AG04450 (cell line): ENCODE measurements around the gene FRMD4B. TPM values are rescaled to one million over a fixed set of nuclear protein-coding genes. Genes with fewer than 3 reads are reported as not detected.
"Not testable (repeated sequence)": the region's sequence is repeated elsewhere in the genome, so short reads cannot be mapped to it uniquely, and the experiment has no call there.

Experiments
- CTCF ChIA-PET: fragments of 300-600, 350-600 bp; formaldehyde crosslinking; extraction: SDS; loops from one replicate; lab custom pipeline; 2022; ENCODE audit warnings: antibody characterized with exemption, inconsistent platforms; lab: Charles Lee
- POLR2A ChIA-PET: fragments of 350-600 bp; formaldehyde crosslinking; extraction: SDS; loops from one replicate; lab custom pipeline; 2021; ENCODE audit warnings: antibody characterized with exemption, inconsistent platforms; lab: Yijun Ruan, JAX
- DNase-seq: peaks from one replicate; pipeline ENCODE4 v3.0.0-alpha.2; 2011; ENCODE audit warnings: low read depth, low spot score
- H3K27ac ChIP-seq: one replicate; pipeline ENCODE4 v1.5.1; 2012; ENCODE audit warnings: low read depth, low read length, control low read depth
- H3K27me3 ChIP-seq: one replicate; pipeline ENCODE4 v1.6.0; 2012; ENCODE audit warnings: low read length; ENCODE audit not compliant: control insufficient read depth, insufficient read depth
- H3K4me3 ChIP-seq: 2 replicates; pipeline ENCODE4 v1.5.1; 2011; ENCODE audit warnings: mild to moderate bottlenecking, low read depth, low read length, control low read depth
- H3K9me3 ChIP-seq: 2 replicates; pipeline ENCODE4 v1.5.1; 2012; ENCODE audit warnings: low read length; ENCODE audit not compliant: control insufficient read depth, insufficient read depth
- CTCF ChIP-seq: IDR thresholded peaks from 2 replicates; pipeline ENCODE4 v1.5.1; 2011; ENCODE audit warnings: low read depth, low read length, control low read depth, inconsistent platforms
- polyA plus RNA-seq: library from polyadenylated mRNA; depleted of rRNA; stranded (reverse); fragments of >200 nt; gene quantifications from 2 replicates; pipeline ENCODE4 v1.2.3, GENCODE V29; 2011

Gene FRMD4B
- polyA plus RNA-seq, 1 experiment = 0.09 TPM

- Histone ChIP-seq H3K27me3 (no peaks in the 10 kb centered on the region), H3K4me3 (no peak overlapping the region), H3K27ac (no peak overlapping the region), H3K9me3 (no peaks in the 10 kb centered on the region)
- no peak for DNase-seq
- POLR2A ChIA-PET = no interaction called here
- TF ChIP-seq CTCF = no peak
- CTCF ChIA-PET = interaction anchor here (1.0 kb wide), 1 partner anchor 147 kb away, joined by 3 read pairs; no protein-coding TSS in a partner anchor
Measured at GRCh38 chr3:69266585-69266984, 119.3 kb downstream of the FRMD4B start.

- H3K27ac ChIP-seq, POLR2A ChIA-PET, CTCF ChIA-PET, H3K27me3 ChIP-seq, H3K4me3 ChIP-seq, DNase-seq, H3K9me3 ChIP-seq: not testable (repeated sequence)
Measured at GRCh38 chr3:69266071-69266470, 119.8 kb downstream of the FRMD4B start.

- H3K9me3 ChIP-seq, H3K4me3 ChIP-seq, POLR2A ChIA-PET, CTCF ChIA-PET, DNase-seq, H3K27ac ChIP-seq, H3K27me3 ChIP-seq: not testable (repeated sequence)
Measured at GRCh38 chr3:69260843-69261405, 125.0 kb downstream of the FRMD4B start.

GRCh38 chr3:69260216-69260787, 125.6 kb downstream of the FRMD4B start:
- H3K27ac ChIP-seq = no peak overlapping the region
- no peak for TF ChIP-seq CTCF
- H3K27me3 ChIP-seq = no peaks in the 10 kb centered on the region
- DNase-seq = no peak
- ChIA-PET POLR2A (no interaction called here), CTCF (no interaction called here)
- no peak overlapping the region for H3K4me3 ChIP-seq
- H3K9me3 ChIP-seq = peaks cover 8% of the 10 kb centered on the region; the same call in 1 of the 2 replicates

- Histone ChIP-seq H3K27ac (no peak overlapping the region), H3K27me3 (peaks cover 5% of the 10 kb centered on the region), H3K4me3 (no peak overlapping the region), H3K9me3 (peaks cover 8% of the 10 kb centered on the region; the same call in 1 of the 2 replicates)
- POLR2A ChIA-PET = no interaction called here
- CTCF ChIA-PET = no interaction called here
- no peak for TF ChIP-seq CTCF
- no peak for DNase-seq
Measured at GRCh38 chr3:69259125-69259524, 126.8 kb downstream of the FRMD4B start.

- no peak for TF ChIP-seq CTCF
- Histone ChIP-seq H3K27me3 (peaks cover 10% of the 10 kb centered on the region), H3K4me3 (no peak overlapping the region), H3K9me3 (peaks cover 8% of the 10 kb centered on the region; the same call in 1 of the 2 replicates), H3K27ac (no peak overlapping the region)
- ChIA-PET CTCF (interaction anchor here (1.5 kb wide), 1 partner anchor 50 kb away, joined by 3 read pairs; no protein-coding TSS in a partner anchor), POLR2A (no interaction called here)
- no peak for DNase-seq
Measured at GRCh38 chr3:69255928-69256327, 130.0 kb downstream of the FRMD4B start.
